GM12891 (cell line): ENCODE results near the gene ALDH5A1.

ENCODE experiments used
- POLR2A ChIP-seq: IDR thresholded peaks from 2 replicates; pipeline ENCODE4 v1.6.1; 2011; ENCODE audit warnings: low read depth, low read length, control low read depth
- POLR2AphosphoS5 ChIP-seq: IDR thresholded peaks from 2 replicates; pipeline ENCODE4 v1.6.1; 2011; ENCODE audit warnings: low read depth, low read length, control low read depth

- TF ChIP-seq POLR2A (no peak), POLR2AphosphoS5 (no peak)
Observed at GRCh38 chr6:24477070-24477469, 17.7 kb upstream of the ALDH5A1 start.
